ENCODE data around the gene PUM2. TPM values are rescaled to one million over a fixed set of nuclear protein-coding genes. Genes with fewer than 3 reads are reported as not detected.
A peak's percentile ranks its signal among the peaks of the same experiment; 100 is the strongest.

The PUM2 gene
- total RNA-seq = 131 TPM
- polyA plus RNA-seq = 10 to 100 TPM; 15.1 to 19.9 (median 18.9) TPM

- peaks cover 57% of the 10 kb centered on the region for H3K4me1 ChIP-seq (ENCODE audit: control insufficient read depth, insufficient read depth, low read length, poor library complexity, severe bottlenecking)
- ATAC-seq (ENCODE audit: low read depth in 2 of 2) (peak; percentile 82 to 84), DNase-seq (peak; percentile 93 to 98 (median 97))
- Mint-ChIP-seq H3K4me3 (peak within 1 kb of the TSS in 3 of 4 donors; percentile 94 to 98 (median 96)), H3K27me3 (no peaks in the 10 kb centered on the region), H3K4me1 (peaks cover 24 to 39% (median 32%) of the 10 kb centered on the region in 4 donors), H3K36me3 (no peaks in the 10 kb centered on the region), H3K9me3 (no peaks in the 10 kb centered on the region), H3K27ac (peak within 1 kb of the TSS; percentile 81 to 97 (median 82))
- no peaks in the 10 kb centered on the region for H3K27me3 ChIP-seq (ENCODE audit: control insufficient read depth, insufficient read depth, low read length)
- peak within 1 kb of the TSS; percentile 96 for H3K27ac ChIP-seq (ENCODE audit: insufficient read depth, low read length, poor library complexity, severe bottlenecking)
- no peaks in the 10 kb centered on the region for H3K9me3 ChIP-seq (ENCODE audit: control insufficient read depth in 2 of 2, low read length in 2 of 2)
- H3K4me3 ChIP-seq (ENCODE audit: low read depth, low read length) = peak within 1 kb of the TSS; percentile 91
- no peaks in the 10 kb centered on the region for H3K36me3 ChIP-seq (ENCODE audit: control insufficient read depth, insufficient read depth, low read length)
Observed at GRCh38 chr2:20350753-20351554, at the start of gene PUM2. TSS of gene PUM2 (minus strand) at chr2:20350844. CDS start at chr2:20327360, 23,484 bp downstream.

- H3K27me3 ChIP-seq (ENCODE audit: control insufficient read depth, insufficient read depth, low read length) = peaks cover 4% of the 10 kb centered on the region
- H3K9me3 Mint-ChIP-seq = peaks cover 0 to 2% (median 0%) of the 10 kb centered on the region in 7 donors
- H3K27me3 Mint-ChIP-seq = peaks cover 25% of the 10 kb centered on the region
- H3K27ac Mint-ChIP-seq = no peak overlapping the region
- no peaks in the 10 kb centered on the region for H3K4me1 Mint-ChIP-seq
- DNase-seq (no peak), ATAC-seq (ENCODE audit: low read depth in 2 of 2) (no peak)
- no peak overlapping the region for H3K4me3 ChIP-seq (ENCODE audit: low read depth, low read length)
- no peaks in the 10 kb centered on the region for H3K4me1 ChIP-seq (ENCODE audit: control insufficient read depth, insufficient read depth, low read length, poor library complexity, severe bottlenecking)
- H3K9me3 ChIP-seq (ENCODE audit: control insufficient read depth in 2 of 2, low read length in 2 of 2) = no peaks in the 10 kb centered on the region
- no peak overlapping the region for H3K4me3 Mint-ChIP-seq
- H3K36me3 Mint-ChIP-seq = no peaks in the 10 kb centered on the region
- no peak overlapping the region for H3K27ac ChIP-seq (ENCODE audit: insufficient read depth, low read length, poor library complexity, severe bottlenecking)
- no peaks in the 10 kb centered on the region for H3K36me3 ChIP-seq (ENCODE audit: control insufficient read depth, insufficient read depth, low read length)
Observed at GRCh38 chr2:20400306-20400705, 49.7 kb upstream of the PUM2 start.

- ATAC-seq (ENCODE audit: low read depth in 2 of 2) (no peak), DNase-seq (no peak)
- no peaks in the 10 kb centered on the region for H3K36me3 Mint-ChIP-seq
- no peak overlapping the region for H3K27ac ChIP-seq (ENCODE audit: insufficient read depth, low read length, poor library complexity, severe bottlenecking)
- peaks cover 4% of the 10 kb centered on the region for H3K27me3 ChIP-seq (ENCODE audit: control insufficient read depth, insufficient read depth, low read length)
- no peak overlapping the region for H3K4me3 Mint-ChIP-seq
- H3K27ac Mint-ChIP-seq = no peak overlapping the region
- no peaks in the 10 kb centered on the region for H3K36me3 ChIP-seq (ENCODE audit: control insufficient read depth, insufficient read depth, low read length)
- peaks cover 19% of the 10 kb centered on the region for H3K27me3 Mint-ChIP-seq
- H3K9me3 Mint-ChIP-seq = peaks cover 0 to 2% (median 0%) of the 10 kb centered on the region in 7 donors
- no peak overlapping the region for H3K4me3 ChIP-seq (ENCODE audit: low read depth, low read length)
- no peaks in the 10 kb centered on the region for H3K4me1 ChIP-seq (ENCODE audit: control insufficient read depth, insufficient read depth, low read length, poor library complexity, severe bottlenecking)
- H3K4me1 Mint-ChIP-seq = no peaks in the 10 kb centered on the region
- H3K9me3 ChIP-seq (ENCODE audit: control insufficient read depth in 2 of 2, low read length in 2 of 2) = no peaks in the 10 kb centered on the region
Observed at GRCh38 chr2:20398956-20399567, 48.4 kb upstream of the PUM2 start.

- H3K27me3 Mint-ChIP-seq = peaks cover 15% of the 10 kb centered on the region
Observed at GRCh38 chr2:20397811-20398447, 47.3 kb upstream of the PUM2 start.

GRCh38 chr2:20396356-20397000 lies 45.8 kb upstream of the PUM2 start:
- Histone ChIP-seq H3K4me1 (ENCODE audit: control insufficient read depth, insufficient read depth, low read length, poor library complexity, severe bottlenecking) (no peaks in the 10 kb centered on the region), H3K4me3 (ENCODE audit: low read depth, low read length) (no peak overlapping the region), H3K9me3 (ENCODE audit: control insufficient read depth in 2 of 2, low read length in 2 of 2) (no peaks in the 10 kb centered on the region), H3K27me3 (ENCODE audit: control insufficient read depth, insufficient read depth, low read length) (peaks cover 4% of the 10 kb centered on the region), H3K36me3 (ENCODE audit: control insufficient read depth, insufficient read depth, low read length) (no peaks in the 10 kb centered on the region), H3K27ac (ENCODE audit: insufficient read depth, low read length, poor library complexity, severe bottlenecking) (no peak overlapping the region)
- peaks cover 11% of the 10 kb centered on the region for H3K27me3 Mint-ChIP-seq
- H3K27ac Mint-ChIP-seq = no peak overlapping the region
- no peak overlapping the region for H3K4me3 Mint-ChIP-seq
- DNase-seq (no peak), ATAC-seq (ENCODE audit: low read depth in 2 of 2) (no peak)
- H3K36me3 Mint-ChIP-seq = no peaks in the 10 kb centered on the region
- peaks cover 0 to 2% (median 0%) of the 10 kb centered on the region in 7 donors for H3K9me3 Mint-ChIP-seq
- H3K4me1 Mint-ChIP-seq = no peaks in the 10 kb centered on the region

More at GRCh38 chr2:20397811-20398447, 47.3 kb upstream of the PUM2 start:
- Histone ChIP-seq H3K27ac (ENCODE audit: insufficient read depth, low read length, poor library complexity, severe bottlenecking) (no peak overlapping the region), H3K27me3 (ENCODE audit: control insufficient read depth, insufficient read depth, low read length) (peaks cover 4% of the 10 kb centered on the region), H3K4me1 (ENCODE audit: control insufficient read depth, insufficient read depth, low read length, poor library complexity, severe bottlenecking) (no peaks in the 10 kb centered on the region), H3K4me3 (ENCODE audit: low read depth, low read length) (no peak overlapping the region), H3K36me3 (ENCODE audit: control insufficient read depth, insufficient read depth, low read length) (no peaks in the 10 kb centered on the region), H3K9me3 (ENCODE audit: control insufficient read depth in 2 of 2, low read length in 2 of 2) (no peaks in the 10 kb centered on the region)
- ATAC-seq (ENCODE audit: low read depth in 2 of 2) (no peak), DNase-seq (no peak)
- Mint-ChIP-seq H3K9me3 (peaks cover 0 to 2% (median 0%) of the 10 kb centered on the region in 7 donors), H3K4me3 (no peak overlapping the region), H3K27ac (no peak overlapping the region), H3K4me1 (no peaks in the 10 kb centered on the region), H3K36me3 (no peaks in the 10 kb centered on the region)

- Histone ChIP-seq H3K27ac (ENCODE audit: insufficient read depth, low read length, poor library complexity, severe bottlenecking) (no peak overlapping the region), H3K4me1 (ENCODE audit: control insufficient read depth, insufficient read depth, low read length, poor library complexity, severe bottlenecking) (no peaks in the 10 kb centered on the region), H3K4me3 (ENCODE audit: low read depth, low read length) (no peak overlapping the region), H3K36me3 (ENCODE audit: control insufficient read depth, insufficient read depth, low read length) (no peaks in the 10 kb centered on the region), H3K9me3 (ENCODE audit: control insufficient read depth in 2 of 2, low read length in 2 of 2) (no peaks in the 10 kb centered on the region), H3K27me3 (ENCODE audit: control insufficient read depth, insufficient read depth, low read length) (no peaks in the 10 kb centered on the region)
- Mint-ChIP-seq H3K4me1 (no peaks in the 10 kb centered on the region), H3K4me3 (no peak overlapping the region), H3K27me3 (peaks cover 9% of the 10 kb centered on the region), H3K36me3 (no peaks in the 10 kb centered on the region), H3K27ac (no peak overlapping the region), H3K9me3 (no peaks in the 10 kb centered on the region)
- ATAC-seq (ENCODE audit: low read depth in 2 of 2) (no peak), DNase-seq (no peak)
Observed at GRCh38 chr2:20393986-20394385, 43.3 kb upstream of the PUM2 start.

- Mint-ChIP-seq H3K4me1 (no peaks in the 10 kb centered on the region), H3K27me3 (no peaks in the 10 kb centered on the region), H3K4me3 (no peak overlapping the region), H3K9me3 (no peaks in the 10 kb centered on the region), H3K27ac (no peak overlapping the region), H3K36me3 (no peaks in the 10 kb centered on the region)
- DNase-seq (no peak), ATAC-seq (ENCODE audit: low read depth in 2 of 2) (no peak)
- H3K4me3 ChIP-seq (ENCODE audit: low read depth, low read length) = no peak overlapping the region
- H3K36me3 ChIP-seq (ENCODE audit: control insufficient read depth, insufficient read depth, low read length) = no peaks in the 10 kb centered on the region
- no peaks in the 10 kb centered on the region for H3K27me3 ChIP-seq (ENCODE audit: control insufficient read depth, insufficient read depth, low read length)
- no peaks in the 10 kb centered on the region for H3K4me1 ChIP-seq (ENCODE audit: control insufficient read depth, insufficient read depth, low read length, poor library complexity, severe bottlenecking)
- H3K27ac ChIP-seq (ENCODE audit: insufficient read depth, low read length, poor library complexity, severe bottlenecking) = no peak overlapping the region
- H3K9me3 ChIP-seq (ENCODE audit: control insufficient read depth in 2 of 2, low read length in 2 of 2) = no peaks in the 10 kb centered on the region
Observed at GRCh38 chr2:20391951-20392699, 41.5 kb upstream of the PUM2 start.

All from CD4-positive, CD25-positive, alpha-beta regulatory T cell (primary cell).